PC-3 (cell line): ENCODE results near the gene OR51F1. TPM values are rescaled to one million over a fixed set of nuclear protein-coding genes. Genes with fewer than 3 reads are reported as not detected.

Source experiments
- ATAC-seq: fragments of 200-7000 bp; cut with Tn5 transposase; 2 replicates; pipeline ENCODE4 v1.9.1; 2020; ENCODE audit warnings: mild to moderate bottlenecking, moderate library complexity
- BruUV-seq: library from RNA; stranded (reverse); fragments of 400-500 nt; replicated peaks from 2 replicates; lab custom pipeline; 2021; lab: Mats Ljungman, UMichigan
- CTCF ChIA-PET: fragments of 300-600 bp; sonication (Branson Sonifier 250); formaldehyde crosslinking; loops from one replicate; lab custom pipeline; 2022; ENCODE audit warnings: antibody characterized with exemption; lab: Charles Lee
- POLR2A ChIA-PET: fragments of 300-600 bp; sonication (Branson Sonifier 250); formaldehyde crosslinking; loops from one replicate; lab custom pipeline; 2022; ENCODE audit warnings: antibody characterized with exemption; ENCODE audit not compliant: unreplicated experiment; lab: Charles Lee
- DNase-seq: peaks from one replicate; pipeline ENCODE4 v3.0.0-alpha.2; 2015
- H2AFZ ChIP-seq: fragments of 300-600 bp; sonication (generic); 2 replicates; pipeline ENCODE4 v1.6.0; 2016; ENCODE audit warnings: antibody characterized with exemption, low read length
- H3F3A ChIP-seq: fragments of 300-600 bp; sonication (generic); one replicate; pipeline ENCODE4 v1.6.0; 2017; ENCODE audit warnings: antibody characterized with exemption, low read length, control low read depth, mild to moderate bottlenecking; ENCODE audit not compliant: unreplicated experiment
- H3K27ac ChIP-seq: fragments of 300-600 bp; sonication (generic); 2 replicates; pipeline ENCODE4 v1.5.1; 2016; ENCODE audit warnings: mild to moderate bottlenecking, low read length
- H3K27me3 ChIP-seq: fragments of 300-600 bp; sonication (generic); 2 replicates; pipeline ENCODE4 v1.6.1; 2016; ENCODE audit warnings: low read length, mixed read lengths
- H3K36me3 ChIP-seq: fragments of 300-600 bp; sonication (generic); 2 replicates; pipeline ENCODE4 v1.6.1; 2016; ENCODE audit warnings: low read depth, mixed run types, low read length, mixed read lengths
- H3K4me1 ChIP-seq: fragments of 300-600 bp; sonication (generic); 2 replicates; pipeline ENCODE4 v1.5.1; 2016; ENCODE audit warnings: low read length; ENCODE audit not compliant: insufficient read depth
- H3K4me2 ChIP-seq: fragments of 300-600 bp; sonication (generic); 2 replicates; pipeline ENCODE4 v1.6.0; 2016; ENCODE audit warnings: low read length
- H3K4me3 ChIP-seq: fragments of 300-600 bp; sonication (generic); 2 replicates; pipeline ENCODE4 v1.5.1; 2016; ENCODE audit warnings: mild to moderate bottlenecking, low read length, mixed read lengths
- H3K79me2 ChIP-seq: fragments of 300-600 bp; sonication (generic); 2 replicates; pipeline ENCODE4 v1.6.1; 2017; ENCODE audit warnings: low read length, mixed read lengths
- H3K9ac ChIP-seq: fragments of 300-600 bp; sonication (generic); 2 replicates; pipeline ENCODE4 v1.6.0; 2016; ENCODE audit warnings: mild to moderate bottlenecking, low read length
- H3K9me2 ChIP-seq: fragments of 300-600 bp; sonication (generic); replicated peaks from 2 replicates; pipeline ENCODE4 v1.6.1; 2016; ENCODE audit warnings: mixed run types, low read length, mixed read lengths
- H3K9me3 ChIP-seq: fragments of 300-600 bp; sonication (generic); 2 replicates; pipeline ENCODE4 v1.6.1; 2016; ENCODE audit warnings: low read length, mixed read lengths
- H4K20me1 ChIP-seq: fragments of 300-600 bp; sonication (generic); 2 replicates; pipeline ENCODE4 v1.6.1; 2016; ENCODE audit warnings: low read length, mixed read lengths
- EZH2 ChIP-seq: fragments of 300-600 bp; sonication (generic); IDR thresholded peaks from one replicate; pipeline ENCODE4 v1.6.1; 2017; ENCODE audit warnings: antibody characterized with exemption, mild to moderate bottlenecking, low read length; ENCODE audit not compliant: unreplicated experiment
- EZH2phosphoT487 ChIP-seq: fragments of 300-600 bp; sonication (generic); IDR thresholded peaks from 2 replicates; pipeline ENCODE4 v1.6.1; 2018; ENCODE audit warnings: mild to moderate bottlenecking, antibody characterized with exemption, low read length, borderline replicate concordance
- intact Hi-C: fragments of 100-400 bp; cut with micrococcal nuclease; formaldehyde crosslinking; loops from 2 replicates; pipeline ENCODE4 v1.9.0; 2023
- total RNA-seq: library from RNA; depleted of rRNA; stranded (reverse); fragments of >200 nt; gene quantifications from 2 replicates; pipeline ENCODE4 v1.2.3, GENCODE V29; 2014
- TF ChIP-seq, protein P1 (sequence below): fragments of 300-600 bp; sonication (generic); conservative IDR thresholded peaks from 2 replicates; pipeline ENCODE4 v1.5.1; 2017; ENCODE audit warnings: antibody characterized with exemption, low read depth, mild to moderate bottlenecking, low read length

The OR51F1 gene
- total RNA-seq, 1 experiment from 2014 or later = not detected

DNA sequence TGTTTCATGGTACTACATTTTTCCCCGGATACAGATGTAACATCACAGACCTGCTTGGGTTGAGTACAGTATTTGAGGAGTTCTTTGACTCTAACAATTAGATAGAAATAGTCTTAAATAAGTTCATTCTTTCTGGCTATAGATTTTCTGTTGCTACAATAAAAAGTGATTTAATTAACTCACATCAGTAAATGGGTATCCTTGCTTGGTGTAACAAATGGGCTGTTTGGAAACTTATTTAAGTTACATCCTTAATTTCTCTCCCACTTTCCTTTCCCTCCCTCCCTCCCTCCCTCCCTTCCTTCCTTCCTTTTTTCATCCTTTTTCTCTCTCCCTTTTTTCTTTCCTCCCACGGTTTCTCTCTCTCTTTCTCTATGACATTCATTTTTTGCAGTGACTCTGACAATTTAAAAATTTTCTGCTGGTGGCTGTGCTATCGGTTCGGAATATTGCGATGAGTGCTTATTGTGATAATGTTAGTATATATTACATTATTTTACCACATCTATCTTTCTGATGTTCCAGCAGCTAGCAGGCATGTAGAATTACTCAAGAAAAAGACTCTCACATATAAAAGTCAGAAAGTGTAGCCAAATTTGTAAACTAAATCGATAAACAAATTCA is 3.2 kb downstream of the OR51F1 start:
- Histone ChIP-seq H3K4me1 (no peaks in the 10 kb centered on the region), H4K20me1 (no peaks in the 10 kb centered on the region), H3F3A (no peaks in the 10 kb centered on the region), H3K4me2 (no peak overlapping the region), H3K36me3 (no peaks in the 10 kb centered on the region), H3K27ac (no peak overlapping the region), H2AFZ (no peak overlapping the region), H3K9ac (no peak overlapping the region), H3K4me3 (no peak overlapping the region), H3K9me2 (no peaks in the 10 kb centered on the region), H3K79me2 (no peaks in the 10 kb centered on the region), H3K27me3 (no peaks in the 10 kb centered on the region), H3K9me3 (no peaks in the 10 kb centered on the region)
- intact Hi-C loops = no loop called here
- no TSS peak for BruUV-seq
- no peak for DNase-seq
- ChIA-PET POLR2A (no interaction called here), CTCF (no interaction called here)
- ATAC-seq = no peak
- no peak for TF ChIP-seq EZH2phosphoT487
- no peak for TF ChIP-seq EZH2
- TF ChIP-seq, protein P1, sequence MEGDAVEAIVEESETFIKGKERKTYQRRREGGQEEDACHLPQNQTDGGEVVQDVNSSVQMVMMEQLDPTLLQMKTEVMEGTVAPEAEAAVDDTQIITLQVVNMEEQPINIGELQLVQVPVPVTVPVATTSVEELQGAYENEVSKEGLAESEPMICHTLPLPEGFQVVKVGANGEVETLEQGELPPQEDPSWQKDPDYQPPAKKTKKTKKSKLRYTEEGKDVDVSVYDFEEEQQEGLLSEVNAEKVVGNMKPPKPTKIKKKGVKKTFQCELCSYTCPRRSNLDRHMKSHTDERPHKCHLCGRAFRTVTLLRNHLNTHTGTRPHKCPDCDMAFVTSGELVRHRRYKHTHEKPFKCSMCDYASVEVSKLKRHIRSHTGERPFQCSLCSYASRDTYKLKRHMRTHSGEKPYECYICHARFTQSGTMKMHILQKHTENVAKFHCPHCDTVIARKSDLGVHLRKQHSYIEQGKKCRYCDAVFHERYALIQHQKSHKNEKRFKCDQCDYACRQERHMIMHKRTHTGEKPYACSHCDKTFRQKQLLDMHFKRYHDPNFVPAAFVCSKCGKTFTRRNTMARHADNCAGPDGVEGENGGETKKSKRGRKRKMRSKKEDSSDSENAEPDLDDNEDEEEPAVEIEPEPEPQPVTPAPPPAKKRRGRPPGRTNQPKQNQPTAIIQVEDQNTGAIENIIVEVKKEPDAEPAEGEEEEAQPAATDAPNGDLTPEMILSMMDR = no peak

DNA sequence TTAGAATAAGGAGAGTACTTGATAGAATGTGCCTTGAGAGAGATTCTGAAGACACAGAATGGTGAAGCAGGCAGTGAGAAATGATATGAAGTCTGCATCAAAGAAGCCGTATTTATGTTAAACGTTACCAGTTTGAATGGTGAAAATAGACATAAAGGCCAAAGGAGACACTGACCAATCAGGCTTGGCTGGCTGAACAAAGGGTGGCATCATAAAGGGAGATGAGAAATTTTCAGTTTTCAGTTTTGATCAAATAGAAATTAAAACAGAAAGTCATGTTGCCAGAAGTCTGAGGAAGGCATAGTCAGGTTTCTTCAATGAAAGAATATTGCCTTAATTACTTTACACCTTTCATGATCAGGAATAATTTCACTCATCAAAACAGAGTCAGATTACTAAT is 6.6 kb downstream of the OR51F1 start:
- Histone ChIP-seq H3K9ac (no peak overlapping the region), H3K9me2 (no peaks in the 10 kb centered on the region), H3K27ac (no peak overlapping the region), H3K4me1 (no peaks in the 10 kb centered on the region), H3K4me3 (no peak overlapping the region), H2AFZ (no peak overlapping the region), H3K4me2 (no peak overlapping the region), H3K79me2 (no peaks in the 10 kb centered on the region), H3K27me3 (no peaks in the 10 kb centered on the region), H3F3A (no peaks in the 10 kb centered on the region), H3K36me3 (no peaks in the 10 kb centered on the region), H4K20me1 (no peaks in the 10 kb centered on the region), H3K9me3 (no peaks in the 10 kb centered on the region)
- BruUV-seq = no TSS peak
- CTCF ChIA-PET = no interaction called here
- TF ChIP-seq, protein P1 = no peak
- TF ChIP-seq EZH2 = no peak
- no peak for TF ChIP-seq EZH2phosphoT487
- intact Hi-C loops = no loop called here
- DNase-seq (no peak), ATAC-seq (no peak)
- POLR2A ChIA-PET = no interaction called here

DNA sequence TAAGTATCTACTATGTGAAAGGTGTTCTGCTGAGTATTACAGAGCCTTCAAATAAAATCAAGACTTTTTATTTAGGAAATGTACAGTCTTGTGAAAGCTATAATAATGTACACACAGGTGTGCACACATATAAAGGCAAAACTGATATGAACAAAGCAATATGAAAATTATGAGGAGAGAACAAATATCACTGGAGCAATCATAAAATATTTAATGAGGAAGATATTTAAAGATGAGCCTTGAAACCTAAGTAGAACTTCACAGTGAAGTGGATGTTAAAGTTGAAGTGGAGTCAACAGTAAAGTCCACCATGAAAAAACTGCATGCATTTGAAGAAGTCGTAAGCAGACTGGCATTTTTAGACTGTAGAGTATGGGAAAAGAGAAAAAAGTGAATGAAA is 18.5 kb downstream of the OR51F1 start:
- H3F3A ChIP-seq = no peaks in the 10 kb centered on the region
- H4K20me1 ChIP-seq = no peaks in the 10 kb centered on the region
- DNase-seq = no peak
- no peak for ATAC-seq
- TF ChIP-seq EZH2 (no peak), EZH2phosphoT487 (no peak)
- TF ChIP-seq, protein P1 = no peak
- intact Hi-C loops = no loop called here
- no peaks in the 10 kb centered on the region for H3K36me3 ChIP-seq
- ChIA-PET CTCF (no interaction called here), POLR2A (no interaction called here)
- H3K9me3 ChIP-seq = no peaks in the 10 kb centered on the region
- H3K9ac ChIP-seq = no peak overlapping the region
- no TSS peak for BruUV-seq
- H3K27me3 ChIP-seq = peaks cover 6% of the 10 kb centered on the region; the same call in 1 of the 2 replicates
- H3K4me2 ChIP-seq = no peak overlapping the region
- no peaks in the 10 kb centered on the region for H3K9me2 ChIP-seq
- H3K4me3 ChIP-seq = no peak overlapping the region
- H3K4me1 ChIP-seq = no peaks in the 10 kb centered on the region
- no peak overlapping the region for H3K27ac ChIP-seq
- no peak overlapping the region for H2AFZ ChIP-seq
- no peaks in the 10 kb centered on the region for H3K79me2 ChIP-seq
